B cell (primary cell): ENCODE measurements around the gene STIL. TPM values are rescaled to one million over a fixed set of nuclear protein-coding genes. Genes with fewer than 3 reads are reported as not detected.

ENCODE experiments used
- ATAC-seq: fragments of 200-7000 bp; cut with Tn5 transposase; one replicate; pipeline ENCODE4 v1.10.0; 2021; ENCODE audit warnings: low read depth, mild to moderate bottlenecking, moderate number of reproducible peaks, moderate library complexity
- CTCF ChIA-PET: fragments of 350-600 bp; sonication (Branson Sonifier 250); formaldehyde crosslinking; loops from one replicate; lab custom pipeline; 2021; ENCODE audit warnings: antibody characterized with exemption, inconsistent platforms; lab: Charles Lee
- POLR2A ChIA-PET: fragments of 350-600 bp; sonication (Branson Sonifier 250); formaldehyde crosslinking; loops from one replicate; lab custom pipeline; 2021; ENCODE audit warnings: antibody characterized with exemption; lab: Charles Lee
- DNase-seq: peaks from one replicate; pipeline ENCODE4 v3.0.0; 2013
- H2AFZ ChIP-seq: 2 replicates; pipeline ENCODE4 v1.6.1; 2012; ENCODE audit warnings: mild to moderate bottlenecking, low read depth, low read length; ENCODE audit not compliant: insufficient read depth, poor library complexity, severe bottlenecking
- H3K27ac ChIP-seq, 2 donors: 1 replicate in 1 of 2; 2 replicates in 1 of 2; pipeline ENCODE4 v1.5.1; 2012 to 2013; ENCODE audit warnings: low read length in 2 of 2, mild to moderate bottlenecking in 2 of 2, moderate library complexity in 1 of 2
- H3K27me3 ChIP-seq, 4 experiments: fragments of 200-600 bp in 1 of 4; sonication (generic) in 1 of 4; replicated peaks in 1 of 4; 1 replicate in 2 of 4; 2 replicates in 2 of 4; pipeline versions ENCODE4 v1.6.1 to v1.7.0; 2013 to 2016; ENCODE audit warnings: low read length in 3 of 4, mild to moderate bottlenecking in 2 of 4, mixed read lengths in 1 of 4, moderate library complexity in 1 of 4; ENCODE audit not compliant: insufficient read depth in 4 of 4, control insufficient read depth in 3 of 4; ENCODE audit errors: control extremely low read depth in 1 of 4
- H3K36me3 ChIP-seq, 2 experiments: replicated peaks in 1 of 2; 1 replicate in 1 of 2; 2 replicates in 1 of 2; pipeline versions ENCODE4 v1.6.1 to v1.7.1; 2013; ENCODE audit warnings: low read length in 1 of 2; ENCODE audit not compliant: insufficient read depth in 2 of 2, control insufficient read depth in 1 of 2; ENCODE audit errors: control extremely low read depth in 1 of 2, extremely low read depth in 1 of 2
- H3K4me1 ChIP-seq, 2 donors: fragments of 200-600 bp in 1 of 2; sonication (generic) in 1 of 2; 1 replicate in 1 of 2; 2 replicates in 1 of 2; pipeline versions ENCODE4 v1.5.1 to v1.6.1; 2013 to 2017; ENCODE audit warnings: low read length in 2 of 2; ENCODE audit not compliant: control insufficient read depth in 2 of 2, insufficient read depth in 2 of 2
- H3K4me2 ChIP-seq: replicated peaks from 2 replicates; pipeline ENCODE3; 2012; ENCODE audit warnings: mild to moderate bottlenecking, low read depth, low read length; ENCODE audit not compliant: poor library complexity, severe bottlenecking
- H3K4me3 ChIP-seq, 5 experiments: fragments of 200-600 bp in 1 of 5; sonication (generic) in 1 of 5; 1 replicate in 3 of 5; 2 replicates in 2 of 5; pipeline versions ENCODE4 v1.5.1 to v1.7.0; 2011 to 2016; ENCODE audit warnings: low read length in 4 of 5, mild to moderate bottlenecking in 4 of 5, low read depth in 2 of 5, control low read depth in 1 of 5, moderate library complexity in 1 of 5; ENCODE audit not compliant: insufficient read depth in 1 of 5; ENCODE audit errors: control extremely low read depth in 1 of 5, extremely low read depth in 1 of 5
- H3K79me2 ChIP-seq: fragments of 200-600 bp; sonication (generic); one replicate; pipeline ENCODE4 v1.6.0; 2016; ENCODE audit warnings: low read length; ENCODE audit not compliant: control insufficient read depth, insufficient read depth
- H3K9ac ChIP-seq: fragments of 200-600 bp; sonication (generic); 2 replicates; pipeline ENCODE4 v1.6.1; 2017; ENCODE audit warnings: mild to moderate bottlenecking, low read length, moderate library complexity
- H3K9me3 ChIP-seq, 3 donors: one replicate each; pipeline versions ENCODE4 v1.6.1 to v1.7.1; 2013; ENCODE audit warnings: low read length in 2 of 3; ENCODE audit not compliant: control insufficient read depth in 2 of 3, insufficient read depth in 1 of 3; ENCODE audit errors: control extremely low read depth in 1 of 3
- H4K20me1 ChIP-seq: 2 replicates; pipeline ENCODE4 v1.6.0; 2012; ENCODE audit warnings: mild to moderate bottlenecking, low read length; ENCODE audit not compliant: insufficient read depth, control insufficient read depth, poor library complexity, severe bottlenecking
- H3K27ac Mint-ChIP-seq: one replicate; pipeline ENCODE4 v1.8.0; 2021; ENCODE audit warnings: mixed read lengths
- H3K27me3 Mint-ChIP-seq: one replicate; pipeline ENCODE4 v1.8.0; 2021; ENCODE audit warnings: mixed read lengths
- H3K4me1 Mint-ChIP-seq: one replicate; pipeline ENCODE4 v1.8.0; 2021; ENCODE audit warnings: mixed read lengths
- H3K4me3 Mint-ChIP-seq: one replicate; pipeline ENCODE4 v1.8.0; 2021; ENCODE audit warnings: mixed read lengths
- H3K9me3 Mint-ChIP-seq: one replicate; pipeline ENCODE4 v1.8.0; 2022; ENCODE audit warnings: mixed read lengths; ENCODE audit not compliant: insufficient read depth
- EZH2 ChIP-seq: IDR thresholded peaks from 2 replicates; pipeline ENCODE4 v1.6.1; 2012; ENCODE audit warnings: borderline replicate concordance, low read depth, mild to moderate bottlenecking, moderate library complexity, low read length; ENCODE audit not compliant: insufficient read depth, poor library complexity, severe bottlenecking
- WGBS: methylation state at CpG from one replicate; pipeline ENCODE4 v1.1.5; 2013; ENCODE audit warnings: missing lambda C conversion rate; ENCODE audit not compliant: insufficient coverage; 5-methylcytosine and 5-hydroxymethylcytosine counted together
- intact Hi-C: fragments of 100-400 bp; cut with micrococcal nuclease; formaldehyde crosslinking; loops from one replicate; pipeline ENCODE4 v1.10.0; 2022
- polyA plus RNA-seq: library from polyadenylated mRNA; depleted of rRNA; stranded (reverse); fragments of >200 nt; gene quantifications from 2 replicates; pipeline ENCODE4 v1.2.3, GENCODE V29; 2012
- total RNA-seq, 2 donors: library from RNA; stranded (reverse); fragments of 120-200 nt in 1 of 2; gene quantifications; 1 replicate in 1 of 2; 2 replicates in 1 of 2; pipeline versions ENCODE4 v1.2.3 to v1.2.4, GENCODE V29; 2013 to 2022
- TF ChIP-seq, protein P1 (sequence below): fragments of 200-600 bp; IDR thresholded peaks from one replicate; pipeline ENCODE4 v1.8.0; 2022; ENCODE audit warnings: antibody characterized with exemption, mild to moderate bottlenecking

The STIL gene
- total and polyA plus RNA-seq, 2 donors (not counting 1 experiment from before 2014, with no cell fraction given): 0.79 to 1.8 TPM

DNA sequence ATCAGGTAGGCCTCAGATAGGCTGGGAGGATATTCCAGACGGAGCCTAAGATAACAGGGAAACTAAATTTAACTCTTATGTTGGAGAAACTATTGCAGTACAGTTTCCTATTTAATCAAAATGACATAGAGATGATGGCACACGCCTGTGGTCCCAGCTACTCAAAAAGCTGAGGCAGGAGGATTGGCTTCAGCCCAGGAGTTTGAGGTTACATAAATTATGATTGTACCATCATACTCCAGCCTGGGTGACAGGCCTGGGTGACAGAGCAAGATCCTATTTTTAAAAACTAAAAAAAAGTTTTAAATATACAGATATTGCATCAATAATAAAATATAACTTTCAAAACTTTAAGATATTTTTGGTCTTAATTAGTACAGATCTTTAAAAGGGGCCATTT lies 56.7 kb downstream of the STIL start:
- Mint-ChIP-seq H3K9me3 (no peaks in the 10 kb centered on the region), H3K4me3 (no peak overlapping the region), H3K4me1 (no peaks in the 10 kb centered on the region), H3K27me3 (no peaks in the 10 kb centered on the region), H3K27ac (no peak overlapping the region)
- Histone ChIP-seq H3K4me1 (no peaks in the 10 kb centered on the region), H3K27me3 (no peaks in the 10 kb centered on the region), H3K4me2 (no peak overlapping the region), H3K9me3 (no peaks in the 10 kb centered on the region), H3K79me2 (no peaks in the 10 kb centered on the region), H3K9ac (no peak overlapping the region), H3K4me3 (no peak overlapping the region), H2AFZ (no peak overlapping the region), H4K20me1 (no peaks in the 10 kb centered on the region), H3K36me3 (no peaks in the 10 kb centered on the region), H3K27ac (no peak overlapping the region)
- no CpG with 5 or more reads among the region's 2 CpGs for WGBS
- intact Hi-C loops: no loop called here
- no peak for ATAC-seq
- no peak for DNase-seq
- CTCF ChIA-PET: interaction anchor here (0.7 kb wide), 1 partner anchor 59 kb away, joined by 4 read pairs; no protein-coding TSS in a partner anchor
- TF ChIP-seq, protein P1, sequence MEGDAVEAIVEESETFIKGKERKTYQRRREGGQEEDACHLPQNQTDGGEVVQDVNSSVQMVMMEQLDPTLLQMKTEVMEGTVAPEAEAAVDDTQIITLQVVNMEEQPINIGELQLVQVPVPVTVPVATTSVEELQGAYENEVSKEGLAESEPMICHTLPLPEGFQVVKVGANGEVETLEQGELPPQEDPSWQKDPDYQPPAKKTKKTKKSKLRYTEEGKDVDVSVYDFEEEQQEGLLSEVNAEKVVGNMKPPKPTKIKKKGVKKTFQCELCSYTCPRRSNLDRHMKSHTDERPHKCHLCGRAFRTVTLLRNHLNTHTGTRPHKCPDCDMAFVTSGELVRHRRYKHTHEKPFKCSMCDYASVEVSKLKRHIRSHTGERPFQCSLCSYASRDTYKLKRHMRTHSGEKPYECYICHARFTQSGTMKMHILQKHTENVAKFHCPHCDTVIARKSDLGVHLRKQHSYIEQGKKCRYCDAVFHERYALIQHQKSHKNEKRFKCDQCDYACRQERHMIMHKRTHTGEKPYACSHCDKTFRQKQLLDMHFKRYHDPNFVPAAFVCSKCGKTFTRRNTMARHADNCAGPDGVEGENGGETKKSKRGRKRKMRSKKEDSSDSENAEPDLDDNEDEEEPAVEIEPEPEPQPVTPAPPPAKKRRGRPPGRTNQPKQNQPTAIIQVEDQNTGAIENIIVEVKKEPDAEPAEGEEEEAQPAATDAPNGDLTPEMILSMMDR: no peak
- no peak for TF ChIP-seq EZH2
- POLR2A ChIA-PET: no interaction called here

DNA sequence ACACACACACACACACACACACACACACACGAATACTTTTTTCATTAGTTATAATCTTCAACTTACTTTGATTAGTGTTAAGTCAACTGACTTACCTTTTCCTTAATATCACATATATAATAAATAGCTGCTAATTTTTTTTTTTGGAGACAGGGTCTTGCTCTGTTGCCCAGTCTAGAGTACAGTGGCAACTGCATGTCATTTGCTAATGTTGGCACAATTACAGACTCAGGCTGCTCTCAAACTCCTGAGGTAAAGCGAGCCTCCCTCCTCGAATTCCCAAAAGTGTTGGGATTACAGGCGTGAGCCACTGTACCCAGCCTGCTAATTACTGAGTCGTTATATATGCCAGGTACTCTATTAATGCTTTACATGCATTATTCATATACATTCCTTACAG lies 61.2 kb downstream of the STIL start:
- Histone ChIP-seq H3K36me3 (peaks cover 0 to 2% of the 10 kb centered on the region in 2 experiments), H3K27me3 (no peaks in the 10 kb centered on the region), H3K4me3 (no peak overlapping the region), H3K27ac (no peak overlapping the region), H2AFZ (no peak overlapping the region), H3K4me2 (no peak overlapping the region), H3K4me1 (no peaks in the 10 kb centered on the region), H4K20me1 (no peaks in the 10 kb centered on the region), H3K9ac (no peak overlapping the region), H3K79me2 (no peaks in the 10 kb centered on the region), H3K9me3 (no peaks in the 10 kb centered on the region)
- ChIA-PET CTCF (interaction anchor here (1.5 to 2.1 kb wide), 2 partner anchors 10 to 20 kb away, joined by 3 to 9 read pairs; no protein-coding TSS in a partner anchor), POLR2A (no interaction called here)
- 80% methylated on average over 1 of the region's 5 CpGs for WGBS
- no peaks in the 10 kb centered on the region for H3K9me3 Mint-ChIP-seq
- intact Hi-C loops: no loop called here
- no peak overlapping the region for H3K4me3 Mint-ChIP-seq
- H3K27me3 Mint-ChIP-seq: no peaks in the 10 kb centered on the region
- DNase-seq: no peak
- no peak for TF ChIP-seq EZH2
- TF ChIP-seq, protein P1: no peak
- no peak for ATAC-seq
- H3K27ac Mint-ChIP-seq: no peak overlapping the region
- H3K4me1 Mint-ChIP-seq: no peaks in the 10 kb centered on the region
